Stimulated activated memory B cell treated with anti-CD40 and anti-IgM and Interleukin-4, amounts not matched to agents 10 μg/mL and 1 μg/mL and 100 μg/mL, for 72 hours (primary cell): ENCODE results near the gene ANKRD52.
"Not testable (repeated sequence)": the region's sequence is repeated elsewhere in the genome, so short reads cannot be mapped to it uniquely, and the experiment has no call there.

Experiments
- ATAC-seq: fragments of 150-1000 bp; cut with Tn5 transposase; 2 replicates; pipeline ENCODE4 v1.10.0; 2021
- H3K27ac Mint-ChIP-seq: one replicate; pipeline ENCODE4 v1.8.0; 2022; ENCODE audit warnings: mild to moderate bottlenecking, mixed read lengths
- H3K27me3 Mint-ChIP-seq: one replicate; pipeline ENCODE4 v1.8.0; 2022; ENCODE audit warnings: mixed read lengths
- H3K36me3 Mint-ChIP-seq: one replicate; pipeline ENCODE4 v1.8.0; 2022; ENCODE audit warnings: mixed read lengths
- H3K4me1 Mint-ChIP-seq: one replicate; pipeline ENCODE4 v1.8.0; 2022; ENCODE audit warnings: mixed read lengths
- H3K4me3 Mint-ChIP-seq: one replicate; pipeline ENCODE4 v1.8.0; 2022; ENCODE audit warnings: mild to moderate bottlenecking, moderate library complexity, mixed read lengths
- H3K9me3 Mint-ChIP-seq: one replicate; pipeline ENCODE4 v1.8.0; 2022; ENCODE audit warnings: mixed read lengths

The ANKRD52 gene

DNA sequence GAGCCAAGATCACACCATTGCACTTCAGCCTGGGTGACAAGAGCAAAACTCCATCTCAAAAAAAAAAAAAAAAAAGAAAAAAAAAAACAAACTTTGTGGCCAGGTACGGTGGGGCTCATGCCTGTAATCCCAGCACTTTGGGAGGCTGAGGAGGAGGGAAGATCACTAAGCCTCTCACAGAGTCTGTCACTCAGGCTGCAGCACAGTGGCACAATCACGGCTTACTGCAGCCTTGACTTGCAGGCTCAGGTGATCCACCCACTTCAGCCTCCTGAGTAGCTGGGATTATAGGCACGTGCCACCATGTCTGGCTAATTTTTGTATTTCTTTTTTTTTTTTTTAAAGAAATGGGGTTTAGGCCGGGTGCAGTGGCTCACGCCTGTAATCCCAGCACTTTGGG, 26.1 kb upstream of the ANKRD52 start:
- H3K9me3 Mint-ChIP-seq, H3K4me1 Mint-ChIP-seq, H3K4me3 Mint-ChIP-seq, H3K27ac Mint-ChIP-seq, H3K27me3 Mint-ChIP-seq, ATAC-seq: not testable (repeated sequence)
- H3K36me3 Mint-ChIP-seq = peaks cover 60% of the 10 kb centered on the region

DNA sequence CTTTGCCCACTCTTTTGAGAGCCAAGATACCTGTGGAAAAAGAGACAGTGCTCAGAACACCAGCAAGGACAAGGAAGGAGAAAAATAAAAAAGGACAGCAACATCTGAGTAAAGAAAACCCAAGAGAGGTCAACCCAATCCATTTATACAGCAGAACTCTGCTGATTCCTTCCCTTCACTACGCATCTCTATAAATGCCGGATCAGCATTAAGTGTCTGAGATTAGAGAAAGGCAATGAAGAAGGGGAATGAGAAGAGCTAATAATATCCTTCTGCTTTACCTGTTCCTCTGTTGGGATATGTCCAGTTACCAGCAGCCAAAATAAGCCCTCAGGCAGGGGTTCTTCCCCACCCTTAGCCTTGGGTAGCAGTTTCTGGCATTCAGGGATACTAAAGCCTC, 24.4 kb upstream of the ANKRD52 start:
- Mint-ChIP-seq H3K27ac (peak overlapping the region; percentile 59), H3K36me3 (peaks cover 60% of the 10 kb centered on the region), H3K4me3 (no peak overlapping the region), H3K27me3 (no peaks in the 10 kb centered on the region), H3K4me1 (peaks cover 7% of the 10 kb centered on the region), H3K9me3 (no peaks in the 10 kb centered on the region)
- ATAC-seq = no peak

DNA sequence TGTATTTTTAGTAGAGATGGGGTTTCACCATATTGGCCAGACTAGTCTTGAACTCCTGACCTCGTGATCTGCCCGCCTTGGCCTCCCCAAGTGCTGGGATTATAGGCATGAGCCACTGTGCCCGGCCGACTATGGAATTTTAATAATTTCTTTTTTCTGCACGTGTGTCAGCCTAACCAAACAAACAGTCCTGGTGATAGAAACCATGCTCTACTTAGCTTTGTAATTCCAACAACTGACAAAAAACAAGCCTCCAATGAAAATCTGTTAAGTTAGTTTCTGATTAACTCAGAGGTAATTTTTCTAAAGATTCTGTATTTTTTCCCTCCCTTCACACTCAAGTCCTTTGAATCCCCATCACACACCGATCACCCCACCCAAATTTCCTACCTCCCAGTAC, 23.8 kb upstream of the ANKRD52 start:
- H3K36me3 Mint-ChIP-seq = peaks cover 59% of the 10 kb centered on the region
- no peak for ATAC-seq
- H3K4me3 Mint-ChIP-seq = no peak overlapping the region
- H3K9me3 Mint-ChIP-seq = no peaks in the 10 kb centered on the region
- H3K27me3 Mint-ChIP-seq = no peaks in the 10 kb centered on the region
- peak overlapping the region; percentile 59 for H3K27ac Mint-ChIP-seq
- H3K4me1 Mint-ChIP-seq = peaks cover 7% of the 10 kb centered on the region

DNA sequence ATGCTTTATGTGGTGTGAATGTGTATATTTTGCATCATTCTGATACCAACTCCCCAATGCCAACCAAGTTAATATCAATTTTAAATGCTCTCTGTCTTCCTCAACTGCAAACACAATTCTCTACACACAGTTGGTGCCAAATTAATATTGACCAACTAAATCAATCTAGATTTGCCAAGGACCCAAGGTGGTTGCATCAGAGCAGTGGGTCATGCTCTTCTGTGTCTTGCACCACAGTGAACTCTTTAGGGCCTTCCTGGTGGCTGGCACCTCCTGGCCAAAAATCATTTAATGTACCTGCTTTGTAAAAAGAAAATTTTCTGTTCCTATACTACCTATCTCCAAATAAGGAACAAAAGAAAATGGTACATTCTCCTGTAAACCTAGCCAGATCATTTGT, 22.7 kb upstream of the ANKRD52 start:
- no peak for ATAC-seq
- no peaks in the 10 kb centered on the region for H3K27me3 Mint-ChIP-seq
- peaks cover 51% of the 10 kb centered on the region for H3K36me3 Mint-ChIP-seq
- no peak overlapping the region for H3K4me3 Mint-ChIP-seq
- H3K4me1 Mint-ChIP-seq = peaks cover 7% of the 10 kb centered on the region
- no peaks in the 10 kb centered on the region for H3K9me3 Mint-ChIP-seq
- H3K27ac Mint-ChIP-seq = peak overlapping the region; percentile 59

DNA sequence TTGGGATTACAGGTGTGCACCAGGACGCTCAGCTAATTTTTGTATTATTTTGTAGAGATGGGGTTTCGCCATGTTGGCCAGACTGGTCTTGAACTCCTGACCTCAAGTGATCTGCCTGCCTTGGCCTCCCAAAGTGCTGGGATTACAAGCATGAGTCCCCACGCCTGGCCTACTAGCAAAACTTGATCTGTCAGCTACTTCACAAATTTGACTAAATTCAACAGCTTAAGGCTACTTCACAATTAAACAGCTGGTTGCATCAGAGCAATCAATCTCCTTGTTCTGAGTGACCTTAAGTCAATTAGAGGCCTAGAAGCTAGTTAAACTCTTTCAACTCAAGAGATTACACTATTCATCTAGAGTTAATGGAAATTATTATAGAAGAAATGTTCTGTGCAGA, 20.7 kb upstream of the ANKRD52 start:
- peaks cover 54% of the 10 kb centered on the region for H3K36me3 Mint-ChIP-seq
- H3K4me3 Mint-ChIP-seq = no peak overlapping the region
- H3K9me3 Mint-ChIP-seq = no peaks in the 10 kb centered on the region
- ATAC-seq = no peak
- no peaks in the 10 kb centered on the region for H3K27me3 Mint-ChIP-seq
- peaks cover 7% of the 10 kb centered on the region for H3K4me1 Mint-ChIP-seq
- no peak overlapping the region for H3K27ac Mint-ChIP-seq

DNA sequence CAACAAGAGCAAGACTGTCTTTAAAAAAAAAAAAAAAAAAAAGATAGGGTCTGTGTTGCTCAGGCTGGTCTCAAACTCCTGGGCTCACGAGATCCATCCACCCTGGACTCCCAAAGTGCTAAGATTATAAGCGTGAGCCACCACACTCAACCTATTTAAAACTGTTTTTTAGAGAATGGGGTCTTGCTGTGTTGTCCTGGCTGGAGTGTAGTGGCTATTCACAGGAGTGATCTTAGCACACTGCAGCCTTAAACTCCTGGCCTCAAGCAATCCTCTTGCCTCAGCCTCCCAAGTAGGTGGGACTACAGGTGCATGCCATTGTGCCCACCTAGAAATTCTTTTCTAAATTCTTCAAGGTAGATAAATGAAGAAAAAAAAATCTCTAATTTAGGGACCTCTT, 16.1 kb upstream of the ANKRD52 start:
- H3K27me3 Mint-ChIP-seq = no peaks in the 10 kb centered on the region
- no peaks in the 10 kb centered on the region for H3K4me1 Mint-ChIP-seq
- H3K4me3 Mint-ChIP-seq = no peak overlapping the region
- ATAC-seq = no peak
- peaks cover 52% of the 10 kb centered on the region for H3K36me3 Mint-ChIP-seq
- H3K9me3 Mint-ChIP-seq = no peaks in the 10 kb centered on the region
- H3K27ac Mint-ChIP-seq = no peak overlapping the region

DNA sequence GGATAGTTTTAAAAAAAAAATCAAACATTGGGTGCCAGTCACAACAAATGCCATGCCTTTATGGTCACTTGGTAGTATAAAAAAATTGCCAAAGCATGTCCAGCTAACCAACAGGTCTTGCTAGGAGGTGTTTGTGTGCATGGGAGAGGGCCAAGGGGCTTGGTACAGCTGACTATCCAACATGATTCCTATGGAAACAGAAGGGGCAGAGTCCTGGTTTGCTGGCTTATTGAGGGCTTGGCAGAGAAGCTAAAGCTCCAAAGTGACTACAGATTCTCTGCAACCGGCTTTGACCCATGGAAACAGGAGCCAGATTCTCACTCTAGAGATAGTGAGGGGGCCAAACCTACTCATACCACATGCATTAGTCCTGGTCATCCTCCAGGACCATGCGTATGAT, 14.3 kb upstream of the ANKRD52 start:
- not testable (repeated sequence) for H3K4me1 Mint-ChIP-seq, H3K27me3 Mint-ChIP-seq, H3K9me3 Mint-ChIP-seq, H3K4me3 Mint-ChIP-seq, ATAC-seq
- Mint-ChIP-seq H3K36me3 (peaks cover 55% of the 10 kb centered on the region), H3K27ac (peak overlapping the region; percentile 24)

DNA sequence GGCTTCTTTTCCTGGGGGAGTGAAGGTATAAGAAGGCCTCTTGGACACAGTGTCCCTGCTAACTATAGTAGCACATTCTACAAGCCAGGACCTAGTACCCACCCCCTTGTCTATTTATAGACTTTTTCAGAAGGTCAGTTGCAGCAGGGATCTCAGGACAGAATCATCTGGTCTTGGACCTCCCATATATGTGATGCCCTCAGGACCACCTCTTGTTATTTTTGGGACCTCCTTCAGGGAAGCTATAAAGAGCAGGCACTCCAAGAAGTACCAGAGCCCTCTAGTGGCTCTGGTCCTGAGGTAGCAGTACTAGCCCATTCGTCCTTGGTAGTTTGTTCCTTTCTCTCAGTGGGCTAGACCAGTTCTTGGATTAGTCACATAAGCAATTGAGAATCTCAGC, 12.8 kb upstream of the ANKRD52 start:
- Mint-ChIP-seq H3K27ac (peak overlapping the region; percentile 24), H3K4me3 (no peak overlapping the region), H3K27me3 (no peaks in the 10 kb centered on the region), H3K36me3 (peaks cover 52% of the 10 kb centered on the region), H3K9me3 (no peaks in the 10 kb centered on the region), H3K4me1 (peaks cover 17% of the 10 kb centered on the region)
- no peak for ATAC-seq

DNA sequence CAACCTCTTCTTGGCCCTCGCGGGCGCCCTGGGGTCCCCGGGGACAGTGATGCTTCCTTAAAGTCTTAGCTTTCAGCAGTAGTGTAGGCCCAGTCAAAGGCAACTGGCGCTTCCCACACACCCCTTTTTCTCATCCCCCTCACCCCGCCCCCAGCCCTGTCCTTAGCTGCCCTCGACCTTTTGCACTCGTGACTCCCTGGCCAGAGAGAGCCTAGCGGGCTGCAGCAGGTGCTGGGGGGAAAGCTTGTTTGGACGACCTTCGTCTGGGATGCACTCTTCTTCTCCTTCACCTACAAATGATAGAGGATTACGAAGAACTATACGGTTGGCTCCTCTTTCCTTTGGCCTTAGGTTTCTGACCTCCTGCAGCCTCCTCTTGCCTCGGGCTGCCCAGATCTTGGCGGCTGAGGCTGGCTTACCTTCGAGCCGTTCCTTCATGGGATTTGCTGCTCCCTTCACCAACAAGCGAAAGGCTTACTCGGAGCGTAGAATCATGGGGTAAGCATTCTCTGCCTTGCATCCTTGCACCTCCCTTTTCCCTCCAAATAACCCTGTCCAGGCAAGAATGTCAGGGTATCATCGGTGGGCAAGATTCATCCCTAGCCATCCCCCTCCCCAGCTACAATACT, 9.4 kb upstream of the ANKRD52 start:
- peak overlapping the region; percentile 87 for H3K27ac Mint-ChIP-seq
- ATAC-seq = peak; percentile 70
- H3K9me3 Mint-ChIP-seq = no peaks in the 10 kb centered on the region
- H3K27me3 Mint-ChIP-seq = no peaks in the 10 kb centered on the region
- peaks cover 29% of the 10 kb centered on the region for H3K36me3 Mint-ChIP-seq
- H3K4me3 Mint-ChIP-seq = peak overlapping the region; percentile 92
- H3K4me1 Mint-ChIP-seq = peaks cover 17% of the 10 kb centered on the region

DNA sequence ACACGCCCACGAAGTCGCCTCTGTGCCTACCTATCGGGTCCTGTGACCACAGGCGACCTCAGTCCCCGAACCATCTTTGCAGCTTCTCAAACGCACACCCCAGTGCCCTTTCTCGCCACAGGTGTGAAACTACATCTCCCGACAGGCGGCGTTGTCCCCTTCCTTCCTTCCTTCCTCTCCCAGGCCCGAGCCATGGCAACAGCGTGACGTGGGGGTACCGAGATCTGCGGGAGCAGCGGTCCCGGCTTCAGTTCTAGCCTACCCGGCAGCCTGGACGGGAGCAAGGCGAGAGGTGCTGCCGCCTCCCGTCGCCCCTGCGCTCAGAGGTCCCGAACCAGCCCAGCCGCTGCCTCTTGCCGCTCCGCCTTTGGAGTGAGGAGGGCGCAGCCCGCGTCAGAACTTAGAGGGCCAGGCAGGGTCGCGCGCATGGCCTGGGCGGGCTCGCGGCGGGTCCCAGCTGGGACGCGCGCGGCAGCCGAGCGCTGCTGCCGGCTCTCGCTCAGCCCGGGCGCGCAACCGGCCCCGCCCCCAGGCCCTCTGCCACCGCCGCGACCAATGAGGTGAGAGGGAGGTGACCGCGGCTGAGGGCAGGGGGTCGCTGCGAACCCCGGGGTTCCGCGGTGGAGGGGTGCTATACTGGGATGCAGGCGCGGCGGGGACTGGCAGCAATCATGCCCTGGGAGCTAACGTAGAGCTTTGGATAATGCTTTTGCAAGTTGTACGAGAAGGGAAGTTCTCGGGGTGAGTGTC, 8.7 kb upstream of the ANKRD52 start, which contains the start of gene COQ10A:
Gene COQ10A, plus strand, starts transcription at position 250 of the 750 bp plus-strand sequence. Its CDS starts 177 bp downstream, at position 427.
- H3K27me3 Mint-ChIP-seq = no peaks in the 10 kb centered on the region
- peaks cover 22% of the 10 kb centered on the region for H3K36me3 Mint-ChIP-seq
- peak within 1 kb of the TSS; percentile 87 for H3K27ac Mint-ChIP-seq
- ATAC-seq = peak; percentile 97
- no peaks in the 10 kb centered on the region for H3K9me3 Mint-ChIP-seq
- H3K4me1 Mint-ChIP-seq = peaks cover 17% of the 10 kb centered on the region
- peak within 1 kb of the TSS; percentile 92 for H3K4me3 Mint-ChIP-seq

DNA sequence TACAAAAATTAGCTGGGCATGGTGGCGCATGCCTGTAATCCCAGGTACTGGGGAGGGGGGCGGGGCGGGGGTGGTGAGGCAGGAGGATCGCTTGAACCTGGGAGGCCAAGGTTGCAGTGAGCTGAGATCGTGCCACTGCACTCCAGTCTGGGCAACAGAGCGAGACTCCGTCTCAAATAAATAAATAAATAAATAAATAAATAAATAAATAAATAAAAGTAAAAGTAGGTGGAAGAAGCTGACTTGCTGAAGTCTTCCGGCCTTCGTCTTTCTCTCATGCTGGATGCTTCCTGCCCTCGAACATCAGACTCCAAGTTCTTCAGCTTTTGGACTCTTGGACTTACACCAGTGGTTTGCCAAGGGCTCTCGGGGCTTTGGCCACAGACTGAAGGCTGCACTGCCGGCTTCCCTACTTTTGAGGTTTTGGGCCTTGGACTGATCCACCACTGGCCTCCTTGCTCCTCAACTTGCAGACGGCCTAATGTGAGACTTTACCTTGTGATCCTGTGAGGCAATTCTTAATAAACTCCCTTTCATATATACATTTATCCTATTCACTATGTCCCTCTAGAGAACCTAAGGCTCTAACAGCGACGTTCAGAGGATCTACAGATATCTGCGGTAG, 8.0 kb upstream of the ANKRD52 start:
- not testable (repeated sequence) for ATAC-seq, H3K27me3 Mint-ChIP-seq, H3K9me3 Mint-ChIP-seq
- Mint-ChIP-seq H3K4me1 (peaks cover 17% of the 10 kb centered on the region), H3K4me3 (peak overlapping the region; percentile 92), H3K36me3 (peaks cover 19% of the 10 kb centered on the region), H3K27ac (peak overlapping the region; percentile 87)

DNA sequence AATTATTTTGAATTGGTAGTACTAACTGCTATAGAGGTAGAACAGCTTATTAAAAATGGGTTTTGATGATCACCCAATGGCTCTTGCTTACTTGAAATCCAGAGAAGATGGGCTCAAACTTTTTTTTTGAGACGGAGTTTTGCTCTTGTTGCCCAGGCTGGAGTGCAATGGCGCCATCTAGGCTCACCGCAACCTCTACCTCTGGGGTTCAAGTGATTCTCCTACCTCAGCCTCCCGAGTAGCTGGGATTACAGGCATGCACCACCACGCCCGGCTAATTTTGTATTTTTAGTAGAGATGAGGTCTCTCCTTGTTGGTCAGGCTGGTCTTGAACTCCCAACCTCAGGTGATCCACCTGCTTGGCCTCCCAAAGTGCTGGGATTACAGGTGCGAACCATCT, 4.8 kb upstream of the ANKRD52 start:
- not testable (repeated sequence) for ATAC-seq, H3K27ac Mint-ChIP-seq, H3K4me3 Mint-ChIP-seq, H3K9me3 Mint-ChIP-seq, H3K36me3 Mint-ChIP-seq, H3K27me3 Mint-ChIP-seq
- H3K4me1 Mint-ChIP-seq = peaks cover 23% of the 10 kb centered on the region

DNA sequence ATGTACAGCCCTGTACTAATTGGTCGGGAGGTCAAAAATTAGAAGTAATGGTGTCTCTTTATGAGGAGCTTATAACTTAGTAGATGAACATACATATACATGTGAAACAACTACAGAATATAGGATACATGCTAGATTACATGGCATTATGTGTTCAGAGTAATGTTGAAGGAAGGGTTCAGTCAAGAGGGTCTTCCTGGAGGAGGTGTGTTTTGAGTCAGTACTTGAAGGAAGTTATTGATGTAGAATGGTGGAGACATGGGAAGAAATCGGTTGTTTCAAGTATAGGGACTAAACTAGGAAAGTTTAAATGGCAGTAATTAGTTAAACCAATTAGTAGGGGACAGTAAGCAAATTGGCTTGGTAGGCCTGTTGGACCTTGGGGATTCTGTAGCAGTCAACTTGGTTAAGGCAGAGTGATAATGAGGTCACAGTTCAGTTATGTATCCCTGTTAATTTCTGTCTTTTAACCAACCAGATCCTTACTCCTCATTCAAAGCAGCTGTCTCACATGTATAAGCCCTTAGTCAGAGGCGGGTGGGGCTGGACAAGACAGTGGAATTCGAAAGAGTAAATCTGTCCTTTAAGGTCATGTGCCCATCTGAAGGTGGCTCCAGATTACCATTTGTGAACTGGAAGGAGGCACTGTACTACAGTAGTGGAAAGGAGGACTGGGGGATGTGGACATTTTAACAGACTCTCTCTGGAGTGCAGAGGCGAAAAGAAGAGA, 3.5 kb upstream of the ANKRD52 start:
- H3K36me3 Mint-ChIP-seq = no peaks in the 10 kb centered on the region
- no peak overlapping the region for H3K27ac Mint-ChIP-seq
- H3K4me3 Mint-ChIP-seq = no peak overlapping the region
- peaks cover 23% of the 10 kb centered on the region for H3K4me1 Mint-ChIP-seq
- H3K27me3 Mint-ChIP-seq = no peaks in the 10 kb centered on the region
- ATAC-seq = no peak
- no peaks in the 10 kb centered on the region for H3K9me3 Mint-ChIP-seq

DNA sequence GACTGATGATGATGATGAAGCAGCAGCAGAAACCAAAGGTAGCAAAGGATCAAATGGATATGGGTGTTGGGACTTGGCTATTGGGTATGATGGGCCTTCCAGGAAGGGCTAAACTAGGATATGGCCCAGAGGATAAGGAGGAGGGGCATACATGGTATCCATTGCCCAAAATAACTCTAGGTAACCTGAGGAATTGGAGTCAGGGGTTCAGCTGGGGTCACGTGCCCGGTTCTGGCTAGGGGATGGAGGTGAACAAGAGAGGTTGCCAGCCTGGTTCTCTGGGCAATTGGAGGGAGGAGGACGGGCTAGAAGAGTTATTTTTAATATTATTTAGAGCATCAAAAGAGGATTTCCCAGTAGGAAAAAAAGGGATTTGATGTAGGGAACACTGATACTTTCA, 2.7 kb upstream of the ANKRD52 start:
- H3K4me1 Mint-ChIP-seq = peaks cover 24% of the 10 kb centered on the region
- H3K27me3 Mint-ChIP-seq = no peaks in the 10 kb centered on the region
- ATAC-seq = no peak
- H3K36me3 Mint-ChIP-seq = peaks cover 4% of the 10 kb centered on the region
- H3K27ac Mint-ChIP-seq = no peak overlapping the region
- no peak overlapping the region for H3K4me3 Mint-ChIP-seq
- no peaks in the 10 kb centered on the region for H3K9me3 Mint-ChIP-seq

DNA sequence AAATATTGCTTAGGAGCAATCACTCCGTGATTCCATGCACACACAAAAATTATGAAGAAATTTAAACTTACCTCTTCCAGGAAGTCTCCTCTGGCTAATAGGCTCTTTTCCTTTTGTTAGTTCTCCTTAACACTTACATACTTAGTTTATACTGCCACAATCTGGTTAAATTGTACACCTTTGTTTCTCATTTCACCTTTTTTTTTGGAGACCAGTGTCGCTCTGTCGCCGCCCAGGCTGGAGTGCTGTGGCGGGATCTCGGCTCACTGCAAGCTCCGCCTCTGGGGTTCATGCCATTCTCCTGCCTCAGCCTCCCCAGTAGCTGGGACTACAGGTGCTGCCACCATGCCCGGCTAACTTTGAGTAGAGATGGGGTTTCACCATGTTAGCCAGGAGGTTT, 2.2 kb upstream of the ANKRD52 start:
- no peak for ATAC-seq
- no peak overlapping the region for H3K27ac Mint-ChIP-seq
- H3K27me3 Mint-ChIP-seq = no peaks in the 10 kb centered on the region
- H3K9me3 Mint-ChIP-seq = no peaks in the 10 kb centered on the region
- no peak overlapping the region for H3K4me3 Mint-ChIP-seq
- H3K4me1 Mint-ChIP-seq = peaks cover 26% of the 10 kb centered on the region
- H3K36me3 Mint-ChIP-seq = peaks cover 6% of the 10 kb centered on the region
